HL-60 (cell line): Measurements from ENCODE around the gene GUCA1C.

ENCODE experiments used
- GABPA ChIP-seq: IDR thresholded peaks from 2 replicates; pipeline ENCODE4 v1.6.1; 2012; ENCODE audit warnings: low read depth
- POLR2AphosphoS5 ChIP-seq: IDR thresholded peaks from 2 replicates; pipeline ENCODE4 v1.6.1; 2012; ENCODE audit warnings: low read depth
- REST ChIP-seq: IDR thresholded peaks from 2 replicates; pipeline ENCODE4 v1.6.1; 2012; ENCODE audit warnings: low read depth; ENCODE audit not compliant: insufficient replicate concordance
- TF ChIP-seq, protein P1 (sequence below): IDR thresholded peaks from one replicate; pipeline ENCODE4 v1.5.1; 2011; ENCODE audit warnings: low read length, control low read depth, inconsistent platforms; ENCODE audit not compliant: insufficient read depth

DNA sequence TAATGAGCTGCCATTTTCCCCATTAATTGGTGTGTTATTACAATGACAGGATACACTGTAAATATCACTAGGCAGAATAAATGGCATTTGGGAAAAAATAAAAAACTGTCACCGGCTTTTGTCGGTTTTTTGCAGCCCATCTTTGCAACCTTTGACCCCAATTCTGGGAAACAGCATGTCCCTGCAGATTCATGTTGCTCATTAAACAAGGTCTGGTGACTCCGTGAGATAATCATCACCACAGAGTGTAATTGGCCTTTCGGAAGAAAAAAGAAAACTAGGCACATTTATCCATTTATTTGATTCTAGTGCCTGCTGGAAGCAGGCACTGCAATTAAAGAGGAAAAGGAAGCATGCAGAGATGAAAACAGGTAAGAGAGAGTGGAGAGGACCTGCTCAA, 66.6 kb downstream of the GUCA1C start:
- TF ChIP-seq, protein P1, sequence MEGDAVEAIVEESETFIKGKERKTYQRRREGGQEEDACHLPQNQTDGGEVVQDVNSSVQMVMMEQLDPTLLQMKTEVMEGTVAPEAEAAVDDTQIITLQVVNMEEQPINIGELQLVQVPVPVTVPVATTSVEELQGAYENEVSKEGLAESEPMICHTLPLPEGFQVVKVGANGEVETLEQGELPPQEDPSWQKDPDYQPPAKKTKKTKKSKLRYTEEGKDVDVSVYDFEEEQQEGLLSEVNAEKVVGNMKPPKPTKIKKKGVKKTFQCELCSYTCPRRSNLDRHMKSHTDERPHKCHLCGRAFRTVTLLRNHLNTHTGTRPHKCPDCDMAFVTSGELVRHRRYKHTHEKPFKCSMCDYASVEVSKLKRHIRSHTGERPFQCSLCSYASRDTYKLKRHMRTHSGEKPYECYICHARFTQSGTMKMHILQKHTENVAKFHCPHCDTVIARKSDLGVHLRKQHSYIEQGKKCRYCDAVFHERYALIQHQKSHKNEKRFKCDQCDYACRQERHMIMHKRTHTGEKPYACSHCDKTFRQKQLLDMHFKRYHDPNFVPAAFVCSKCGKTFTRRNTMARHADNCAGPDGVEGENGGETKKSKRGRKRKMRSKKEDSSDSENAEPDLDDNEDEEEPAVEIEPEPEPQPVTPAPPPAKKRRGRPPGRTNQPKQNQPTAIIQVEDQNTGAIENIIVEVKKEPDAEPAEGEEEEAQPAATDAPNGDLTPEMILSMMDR, result no peak
- no peak for TF ChIP-seq POLR2AphosphoS5
- no peak for TF ChIP-seq GABPA
- TF ChIP-seq REST, result no peak
